Central memory CD8-positive, alpha-beta T cell (primary cell): ENCODE measurements around the gene MXRA7.

Experiments
- ATAC-seq: fragments of 150-1000 bp; cut with Tn5 transposase; replicated peaks from 2 replicates; pipeline ENCODE4 v1.10.0; 2022; ENCODE audit warnings: mild to moderate bottlenecking, moderate FRiP score, moderate number of reproducible peaks; ENCODE audit not compliant: poor library complexity, severe bottlenecking; ENCODE audit errors: extremely low read depth
- DNase-seq, 2 donors: peaks; one replicate each; pipeline ENCODE4 v3.0.0; 2021; ENCODE audit warnings: low spot score in 2 of 2
- H3K27ac Mint-ChIP-seq: one replicate; pipeline ENCODE4 v1.8.0; 2022; ENCODE audit warnings: low read depth, mild to moderate bottlenecking, moderate library complexity, mixed read lengths
- H3K27me3 Mint-ChIP-seq: one replicate; pipeline ENCODE4 v1.8.0; 2022; ENCODE audit warnings: mixed read lengths
- H3K36me3 Mint-ChIP-seq: one replicate; pipeline ENCODE4 v1.8.0; 2022; ENCODE audit warnings: mild to moderate bottlenecking, moderate library complexity, mixed read lengths; ENCODE audit not compliant: insufficient read depth
- H3K4me1 Mint-ChIP-seq: one replicate; pipeline ENCODE4 v1.8.0; 2022; ENCODE audit warnings: mixed read lengths
- H3K4me3 Mint-ChIP-seq: one replicate; pipeline ENCODE4 v1.8.0; 2022; ENCODE audit warnings: mild to moderate bottlenecking, moderate library complexity, mixed read lengths
- H3K9me3 Mint-ChIP-seq: one replicate; pipeline ENCODE4 v1.8.0; 2022; ENCODE audit warnings: mixed read lengths

MXRA7 gene

GRCh38 chr17:76683011-76683755, 27.6 kb downstream of the MXRA7 start:
- no peak overlapping the region for H3K27ac Mint-ChIP-seq
- no peak for ATAC-seq
- peaks cover 20% of the 10 kb centered on the region for H3K4me1 Mint-ChIP-seq
- H3K9me3 Mint-ChIP-seq, result no peaks in the 10 kb centered on the region
- no peaks in the 10 kb centered on the region for H3K27me3 Mint-ChIP-seq
- no peak for DNase-seq
- H3K4me3 Mint-ChIP-seq, result no peak overlapping the region
- peaks cover 3% of the 10 kb centered on the region for H3K36me3 Mint-ChIP-seq

- Mint-ChIP-seq H3K4me3 (peak overlapping the region; percentile 56), H3K9me3 (no peaks in the 10 kb centered on the region), H3K36me3 (peaks cover 3% of the 10 kb centered on the region), H3K27me3 (no peaks in the 10 kb centered on the region), H3K27ac (peak overlapping the region; percentile 84), H3K4me1 (peaks cover 19% of the 10 kb centered on the region)
- DNase-seq (no peak), ATAC-seq (no peak)
Observed at GRCh38 chr17:76682296-76682695, 28.5 kb downstream of the MXRA7 start.

GRCh38 chr17:76681222-76682137, 29.3 kb downstream of the MXRA7 start:
- H3K27ac Mint-ChIP-seq, result peak overlapping the region; percentile 84
- peaks cover 19% of the 10 kb centered on the region for H3K4me1 Mint-ChIP-seq
- peak overlapping the region; percentile 56 for H3K4me3 Mint-ChIP-seq
- H3K9me3 Mint-ChIP-seq, result no peaks in the 10 kb centered on the region
- peak; percentile 34 for ATAC-seq
- no peaks in the 10 kb centered on the region for H3K27me3 Mint-ChIP-seq
- peaks cover 3% of the 10 kb centered on the region for H3K36me3 Mint-ChIP-seq
- peak; percentile 64 for DNase-seq

GRCh38 chr17:76679239-76679638, 31.5 kb downstream of the MXRA7 start:
- no peak for ATAC-seq
- Mint-ChIP-seq H3K27ac (no peak overlapping the region), H3K4me3 (no peak overlapping the region), H3K9me3 (no peaks in the 10 kb centered on the region), H3K27me3 (no peaks in the 10 kb centered on the region), H3K4me1 (peaks cover 19% of the 10 kb centered on the region), H3K36me3 (peaks cover 3% of the 10 kb centered on the region)
- DNase-seq, result no peak

GRCh38 chr17:76678330-76678729, 32.4 kb downstream of the MXRA7 start:
- Mint-ChIP-seq H3K27ac (no peak overlapping the region), H3K9me3 (no peaks in the 10 kb centered on the region), H3K27me3 (no peaks in the 10 kb centered on the region), H3K36me3 (peaks cover 3% of the 10 kb centered on the region), H3K4me3 (no peak overlapping the region), H3K4me1 (peaks cover 19% of the 10 kb centered on the region)
- DNase-seq (peak; percentile 22 to 37), ATAC-seq (peak; percentile 83)

GRCh38 chr17:76677406-76677805, 33.4 kb downstream of the MXRA7 start:
- Mint-ChIP-seq H3K27ac (no peak overlapping the region), H3K27me3 (no peaks in the 10 kb centered on the region), H3K36me3 (peaks cover 3% of the 10 kb centered on the region), H3K4me3 (no peak overlapping the region), H3K4me1 (peaks cover 21% of the 10 kb centered on the region), H3K9me3 (no peaks in the 10 kb centered on the region)
- ATAC-seq (no peak), DNase-seq (no peak)

- H3K4me3 Mint-ChIP-seq, result peak overlapping the region; percentile 27
- H3K9me3 Mint-ChIP-seq, result no peaks in the 10 kb centered on the region
- peaks cover 5% of the 10 kb centered on the region for H3K36me3 Mint-ChIP-seq
- no peak overlapping the region for H3K27ac Mint-ChIP-seq
- no peaks in the 10 kb centered on the region for H3K27me3 Mint-ChIP-seq
- DNase-seq, result no peak
- peaks cover 21% of the 10 kb centered on the region for H3K4me1 Mint-ChIP-seq
- no peak for ATAC-seq
Observed at GRCh38 chr17:76676629-76677028, 34.1 kb downstream of the MXRA7 start.

GRCh38 chr17:76675648-76676047, 35.1 kb downstream of the MXRA7 start:
- DNase-seq (no peak), ATAC-seq (no peak)
- H3K9me3 Mint-ChIP-seq, result no peaks in the 10 kb centered on the region
- H3K36me3 Mint-ChIP-seq, result peaks cover 5% of the 10 kb centered on the region
- peaks cover 21% of the 10 kb centered on the region for H3K4me1 Mint-ChIP-seq
- H3K27me3 Mint-ChIP-seq, result no peaks in the 10 kb centered on the region
- H3K27ac Mint-ChIP-seq, result no peak overlapping the region
- no peak overlapping the region for H3K4me3 Mint-ChIP-seq

- peaks cover 5% of the 10 kb centered on the region for H3K36me3 Mint-ChIP-seq
- H3K27ac Mint-ChIP-seq, result peak overlapping the region; percentile 57
- H3K27me3 Mint-ChIP-seq, result no peaks in the 10 kb centered on the region
- H3K4me3 Mint-ChIP-seq, result no peak overlapping the region
- DNase-seq (no peak), ATAC-seq (no peak)
- no peaks in the 10 kb centered on the region for H3K9me3 Mint-ChIP-seq
- peaks cover 26% of the 10 kb centered on the region for H3K4me1 Mint-ChIP-seq
Observed at GRCh38 chr17:76674600-76674999, 36.2 kb downstream of the MXRA7 start.

- no peaks in the 10 kb centered on the region for H3K27me3 Mint-ChIP-seq
- H3K9me3 Mint-ChIP-seq, result no peaks in the 10 kb centered on the region
- DNase-seq (no peak), ATAC-seq (no peak)
- peaks cover 5% of the 10 kb centered on the region for H3K36me3 Mint-ChIP-seq
- peaks cover 26% of the 10 kb centered on the region for H3K4me1 Mint-ChIP-seq
- H3K4me3 Mint-ChIP-seq, result no peak overlapping the region
- no peak overlapping the region for H3K27ac Mint-ChIP-seq
Observed at GRCh38 chr17:76673729-76674128, 37.0 kb downstream of the MXRA7 start.

- H3K4me1 Mint-ChIP-seq, result peaks cover 26% of the 10 kb centered on the region
Observed at GRCh38 chr17:76672892-76673291, 37.9 kb downstream of the MXRA7 start.

GRCh38 chr17:76672270-76672851, 38.4 kb downstream of the MXRA7 start:
- peaks cover 10% of the 10 kb centered on the region for H3K27me3 Mint-ChIP-seq
- ATAC-seq, result no peak
- peak overlapping the region; percentile 90 for H3K27ac Mint-ChIP-seq
- H3K9me3 Mint-ChIP-seq, result no peaks in the 10 kb centered on the region
- DNase-seq, result no peak
- H3K36me3 Mint-ChIP-seq, result peaks cover 5% of the 10 kb centered on the region
- H3K4me1 Mint-ChIP-seq, result peaks cover 26% of the 10 kb centered on the region
- peak overlapping the region; percentile 87 for H3K4me3 Mint-ChIP-seq

More at GRCh38 chr17:76672892-76673291, 37.9 kb downstream of the MXRA7 start:
- no peak for ATAC-seq
- peaks cover 5% of the 10 kb centered on the region for H3K36me3 Mint-ChIP-seq
- peak overlapping the region; percentile 90 for H3K27ac Mint-ChIP-seq
- H3K4me3 Mint-ChIP-seq, result peak overlapping the region; percentile 87
- no peaks in the 10 kb centered on the region for H3K9me3 Mint-ChIP-seq
- H3K27me3 Mint-ChIP-seq, result peaks cover 5% of the 10 kb centered on the region
- no peak for DNase-seq
